Suppressor macrophage treated with lipopolysaccharide for 4 hours (primary cell): ENCODE measurements around the gene SRSF3.
"Not testable (repeated sequence)": the region's sequence is repeated elsewhere in the genome, so short reads cannot be mapped to it uniquely, and the experiment has no call there.

ENCODE experiments used
- DNase-seq: peaks from one replicate; pipeline ENCODE4 v3.0.0-alpha.2; 2020

SRSF3 gene

DNA sequence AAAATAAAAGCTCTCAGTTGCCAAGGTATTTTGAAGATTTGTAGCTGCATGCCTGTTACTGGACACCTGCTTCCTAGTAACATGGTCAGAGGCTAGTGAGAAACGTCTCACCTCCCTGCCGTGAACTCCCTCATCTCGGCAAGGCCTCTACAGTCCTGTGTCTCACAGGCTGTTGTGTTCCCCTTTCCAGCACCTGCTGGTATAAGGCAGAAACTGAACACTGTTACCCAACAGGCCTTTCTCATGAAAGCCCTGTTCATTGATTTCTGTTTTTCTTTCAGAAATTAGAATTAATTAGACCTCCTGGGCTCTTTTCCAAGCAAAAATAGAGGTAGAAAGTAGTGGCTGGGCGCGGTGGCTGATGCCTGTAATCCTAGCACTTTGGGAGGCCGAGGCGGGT is 17.6 kb upstream of the SRSF3 start:
- no peak for DNase-seq

DNA sequence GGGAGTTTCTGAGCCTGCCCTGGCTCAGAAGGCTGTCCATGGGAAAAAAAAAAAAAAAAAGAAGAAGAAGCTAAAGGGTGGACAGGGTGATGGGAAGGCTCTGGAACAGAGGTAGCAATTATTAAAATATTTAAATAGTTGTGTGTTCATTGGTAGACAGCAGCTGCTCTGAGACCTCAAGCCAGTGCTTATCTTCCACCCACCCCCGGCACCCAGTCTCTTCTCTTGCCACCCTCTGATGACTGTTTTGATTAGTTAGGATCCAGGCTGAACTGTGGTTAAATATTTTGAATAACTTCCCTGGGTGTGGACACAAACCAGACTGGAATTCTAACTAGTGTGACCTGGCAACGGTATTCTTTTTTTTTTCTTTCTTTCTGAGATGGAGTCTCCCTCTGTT is 16.9 kb upstream of the SRSF3 start:
- DNase-seq = no peak

DNA sequence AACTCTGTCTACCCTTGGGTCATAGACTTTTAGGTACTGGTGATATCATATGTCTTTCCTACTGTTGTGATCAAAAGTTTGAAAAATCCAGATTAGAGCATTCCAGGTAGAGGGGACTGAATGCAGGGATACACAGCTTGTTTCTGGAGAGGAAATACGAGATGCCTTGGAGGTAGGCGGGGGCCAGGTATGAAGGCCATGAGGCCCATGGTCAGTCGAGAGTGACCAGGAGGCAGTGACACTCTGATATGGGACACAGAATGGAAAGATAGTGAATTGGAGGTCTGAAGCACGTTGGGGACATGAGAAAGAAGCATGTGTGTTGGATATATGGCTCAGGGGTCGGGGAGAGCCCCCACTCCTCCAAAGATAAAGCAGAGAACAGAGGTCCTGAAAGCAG is 16.1 kb upstream of the SRSF3 start:
- no peak for DNase-seq

DNA sequence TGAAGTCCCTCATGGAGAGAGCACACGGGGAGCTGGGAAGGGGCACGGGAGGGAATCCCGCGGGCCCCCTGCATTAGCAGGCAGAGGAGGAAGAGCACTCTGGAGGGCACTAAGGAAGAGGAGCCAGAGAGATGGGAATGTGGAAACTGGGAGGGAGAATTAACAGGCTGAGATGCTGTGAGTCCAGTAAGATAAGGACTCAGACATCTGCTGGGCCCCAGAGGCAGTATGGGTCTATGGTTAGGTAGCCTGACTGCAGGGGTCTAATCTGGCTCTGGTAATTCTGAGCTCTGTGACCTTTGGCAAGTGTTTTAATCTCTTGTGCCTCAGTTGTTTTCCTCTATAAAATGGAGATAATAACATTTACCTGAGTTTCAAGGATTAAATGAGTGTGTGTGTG is 15.7 kb upstream of the SRSF3 start:
- no peak for DNase-seq

DNA sequence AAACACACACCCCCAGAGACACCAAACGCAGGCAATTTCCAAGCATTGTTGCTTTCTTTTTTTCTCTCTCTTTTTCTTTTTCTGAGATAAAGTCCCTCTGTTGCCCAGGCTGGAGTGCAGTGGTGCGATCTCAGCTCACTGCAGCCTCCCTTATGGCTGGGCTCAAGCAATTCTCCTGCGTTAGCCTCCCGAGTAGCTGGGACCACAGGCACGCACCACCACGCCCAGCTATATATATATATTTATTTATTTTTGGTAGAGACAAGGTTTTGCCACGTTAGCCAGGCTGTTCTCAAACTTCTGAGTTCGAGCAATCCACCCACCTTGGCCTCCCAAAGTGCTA is 14.0 kb upstream of the SRSF3 start:
- DNase-seq = no peak

DNA sequence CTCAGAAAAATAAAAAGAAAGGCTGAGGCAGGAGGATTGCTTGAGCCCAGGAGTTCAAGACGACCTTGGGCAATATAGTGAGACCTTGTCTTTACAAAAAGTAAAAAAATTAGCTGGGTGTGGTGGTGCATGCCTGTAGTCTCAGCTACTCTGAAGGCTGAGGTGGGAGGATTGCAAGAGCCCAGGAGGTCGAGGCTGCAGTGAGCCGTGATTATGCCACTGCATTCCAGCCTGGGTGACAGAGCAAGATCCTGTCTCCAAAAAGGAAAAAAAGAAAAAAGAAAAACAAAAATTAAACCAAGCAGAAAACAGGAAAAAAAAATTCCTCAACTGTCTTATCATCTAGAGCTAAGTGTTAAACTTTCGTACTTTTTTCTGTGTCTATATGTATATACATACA is 12.4 kb upstream of the SRSF3 start:
- DNase-seq = no peak

DNA sequence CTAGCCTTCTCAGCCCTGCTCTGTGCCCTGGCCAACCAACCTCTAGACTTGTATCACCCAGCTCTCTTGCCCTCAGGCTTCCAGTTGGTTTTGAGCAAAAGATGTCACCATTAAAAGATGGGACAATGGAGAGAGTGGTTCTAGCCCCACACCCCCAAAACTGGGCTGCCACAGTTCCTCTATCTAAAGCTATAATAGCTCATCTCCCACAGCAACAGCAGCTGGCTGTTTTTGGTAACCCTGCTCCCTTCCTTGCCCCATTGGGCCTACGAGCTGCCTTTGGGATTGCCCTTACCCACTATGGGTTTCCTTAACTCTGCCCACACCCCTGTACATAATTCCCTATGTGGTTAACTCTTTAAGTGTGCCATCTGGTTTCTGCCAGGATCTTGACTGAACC is 7.6 kb upstream of the SRSF3 start:
- DNase-seq = no peak

DNA sequence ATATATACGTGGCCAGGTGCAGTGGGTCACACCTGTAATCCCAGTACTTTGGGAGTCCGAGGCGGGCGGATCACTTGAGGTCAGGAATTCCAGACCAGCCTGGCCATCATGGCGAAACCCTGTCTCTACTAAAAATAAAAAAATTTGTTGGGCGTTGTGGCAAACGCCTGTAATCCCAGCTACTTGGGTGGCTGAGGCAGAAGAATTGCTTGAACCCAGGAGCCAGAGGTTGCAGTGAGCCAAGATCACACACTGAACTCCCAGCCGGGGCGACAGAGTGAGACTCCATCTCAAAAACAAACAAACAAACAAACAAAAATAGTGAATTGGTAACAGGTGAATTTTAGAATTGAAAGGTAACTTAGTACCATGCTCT is 5.1 kb upstream of the SRSF3 start:
- not testable (repeated sequence) for DNase-seq

DNA sequence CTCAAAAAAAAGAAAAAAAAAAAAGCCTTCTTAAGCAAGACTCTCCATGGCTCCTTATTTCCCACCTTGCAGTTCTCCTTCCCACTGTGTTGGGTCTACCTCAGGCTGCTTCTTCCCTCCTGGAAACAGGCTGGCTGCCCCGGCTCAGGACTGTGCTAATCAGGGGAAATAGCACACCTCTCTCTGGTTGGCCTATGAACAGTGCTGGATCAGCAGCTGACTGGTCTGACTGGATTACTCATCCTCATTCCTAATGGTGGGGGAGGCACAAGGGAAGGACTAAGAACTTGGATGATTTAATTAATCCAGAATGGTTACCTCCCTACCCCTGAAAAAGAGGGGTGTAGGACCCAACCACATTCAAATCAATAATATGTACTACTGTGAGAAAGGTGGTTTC is 3.9 kb upstream of the SRSF3 start:
- peak; percentile 33 for DNase-seq

DNA sequence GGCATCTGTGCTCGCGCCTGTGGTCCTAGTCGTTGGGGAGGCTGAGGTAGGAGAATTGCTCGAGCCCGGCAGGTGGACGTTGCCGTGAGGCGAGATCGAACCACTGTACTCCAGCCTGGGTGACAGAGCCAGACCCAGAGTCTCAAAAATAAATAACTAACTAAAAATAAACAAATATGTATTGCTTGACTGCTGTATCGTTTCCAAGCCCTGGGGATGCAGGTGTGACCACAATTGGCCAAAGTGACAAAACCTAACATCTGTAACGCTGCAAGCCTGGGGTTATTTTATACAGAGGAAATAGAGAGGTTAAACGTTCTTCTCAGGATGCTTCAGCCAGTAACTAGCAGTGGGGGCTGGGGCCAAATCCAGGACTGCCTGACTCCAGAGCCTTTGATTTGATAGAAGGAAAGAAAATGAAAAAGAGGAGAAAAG is 1.9 kb upstream of the SRSF3 start:
- DNase-seq = no peak

DNA sequence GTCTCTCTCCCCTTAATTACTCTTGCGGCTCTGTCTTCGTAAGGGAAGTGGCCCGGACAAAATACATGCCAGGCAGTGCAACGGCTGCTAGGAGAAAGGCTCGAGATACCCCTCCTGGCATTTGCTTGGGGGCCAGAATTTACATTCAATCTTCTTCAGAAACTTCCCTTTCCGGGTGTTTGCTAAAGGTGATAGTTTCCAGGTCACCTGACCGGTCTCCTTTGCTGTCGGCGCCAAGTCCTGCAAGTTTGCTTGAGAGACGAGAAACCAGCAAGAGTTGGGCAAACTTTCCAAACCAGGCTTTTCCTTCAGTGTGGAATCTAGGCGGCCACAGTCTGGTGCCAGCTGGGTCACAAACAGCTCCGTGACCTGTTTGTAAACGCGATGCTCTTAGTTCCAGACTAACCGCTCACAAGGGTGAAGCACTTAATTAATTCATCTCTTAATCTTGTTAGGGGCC is 563 bp upstream of the SRSF3 start:
- peak; percentile 52 for DNase-seq

DNA sequence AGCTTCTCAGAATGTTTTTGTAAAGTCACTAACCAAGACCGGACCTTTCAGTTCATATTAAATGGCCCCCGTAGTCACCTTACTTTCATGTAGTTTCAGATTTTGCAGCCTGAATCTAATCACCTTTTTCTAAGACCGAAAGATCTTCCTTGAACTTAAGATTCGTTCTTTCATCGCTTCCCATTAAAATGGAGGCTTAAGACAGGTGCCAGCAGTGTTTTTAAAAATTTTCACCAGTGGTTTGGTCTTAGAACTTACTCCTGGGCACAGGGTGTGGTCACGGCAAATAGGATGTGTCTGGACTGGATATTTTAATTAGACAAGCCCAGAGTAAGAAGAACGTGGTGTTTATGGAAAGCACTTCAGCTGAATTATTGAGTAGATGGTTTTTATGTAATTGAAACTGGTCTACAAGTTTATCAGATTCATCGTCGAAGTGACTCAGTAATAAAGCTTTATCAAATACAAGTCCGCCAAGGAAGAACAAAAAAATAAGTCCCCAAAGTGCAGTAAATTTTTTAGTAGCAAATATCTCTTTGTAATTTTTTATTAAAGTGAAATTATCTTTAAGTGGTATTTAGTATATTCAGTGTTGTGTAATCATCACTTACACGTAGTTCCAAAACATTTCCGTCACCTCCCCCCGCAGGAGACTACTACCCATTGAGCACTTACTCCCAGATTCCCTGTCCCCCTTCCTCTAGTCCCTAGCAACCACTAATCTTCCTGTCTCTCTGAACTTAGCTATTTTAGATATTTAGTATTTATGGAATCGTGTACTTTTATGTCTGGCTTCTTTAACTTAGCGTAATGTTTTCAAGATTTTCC is 868 bp downstream of the SRSF3 start:
- peak; percentile 68 for DNase-seq

DNA sequence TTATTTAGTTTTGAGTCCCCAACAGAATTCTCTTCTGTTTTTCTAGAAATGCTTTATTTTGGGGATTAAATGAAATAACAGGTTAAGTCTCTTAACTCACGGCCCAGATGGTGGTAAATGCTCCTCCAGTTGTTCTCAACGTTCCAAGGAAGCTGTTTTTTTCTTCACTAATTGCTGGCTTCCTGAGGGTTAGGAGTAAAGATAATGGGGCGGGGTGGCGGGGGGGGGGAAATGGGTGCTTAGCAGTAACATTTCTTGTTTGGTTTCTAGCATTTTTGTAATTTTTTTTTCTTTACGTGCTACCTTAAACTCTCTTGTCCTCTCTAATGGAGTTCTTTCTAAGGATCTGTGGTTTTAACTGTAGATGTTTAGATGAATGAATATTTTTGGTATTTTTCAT is 2.2 kb downstream of the SRSF3 start:
- no peak for DNase-seq

DNA sequence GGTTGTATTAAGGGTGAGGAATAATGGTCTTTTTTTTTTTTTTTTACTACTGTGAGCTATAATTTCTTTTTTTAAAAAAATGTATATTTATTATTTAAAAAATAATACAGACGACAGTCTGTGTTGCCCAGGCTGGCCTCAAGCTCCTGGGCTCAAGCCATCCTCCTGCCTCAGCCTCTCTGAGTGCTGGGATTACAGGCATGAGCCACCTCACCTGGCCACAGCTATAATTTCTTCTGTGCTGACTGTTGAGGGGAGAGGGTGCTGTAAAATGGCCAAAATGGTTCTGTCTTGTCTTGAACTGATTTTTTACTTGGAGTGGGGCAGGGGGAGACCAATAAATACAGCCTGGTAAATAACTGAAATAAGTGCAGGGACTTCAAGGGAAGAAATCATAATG is 3.6 kb downstream of the SRSF3 start:
- DNase-seq = no peak

DNA sequence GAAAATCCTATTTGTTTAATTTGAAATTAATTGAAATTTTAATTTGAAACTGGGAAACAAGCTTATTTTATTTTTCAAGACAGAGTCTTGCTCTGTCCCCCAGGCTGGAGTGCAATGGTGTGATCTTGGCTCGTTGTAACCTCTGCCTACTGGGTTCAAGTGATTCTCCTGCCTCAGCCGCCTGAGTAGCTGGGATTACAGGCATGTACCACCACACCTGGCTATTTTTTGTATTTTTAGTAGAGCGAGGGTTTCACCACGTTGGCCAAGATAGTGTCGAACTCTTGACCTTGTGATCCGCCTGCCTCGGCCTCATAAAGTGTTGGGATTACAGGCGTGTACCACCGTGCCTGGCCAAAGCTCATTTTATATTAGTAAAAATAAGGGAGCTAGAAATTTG is 4.2 kb downstream of the SRSF3 start:
- no peak for DNase-seq

DNA sequence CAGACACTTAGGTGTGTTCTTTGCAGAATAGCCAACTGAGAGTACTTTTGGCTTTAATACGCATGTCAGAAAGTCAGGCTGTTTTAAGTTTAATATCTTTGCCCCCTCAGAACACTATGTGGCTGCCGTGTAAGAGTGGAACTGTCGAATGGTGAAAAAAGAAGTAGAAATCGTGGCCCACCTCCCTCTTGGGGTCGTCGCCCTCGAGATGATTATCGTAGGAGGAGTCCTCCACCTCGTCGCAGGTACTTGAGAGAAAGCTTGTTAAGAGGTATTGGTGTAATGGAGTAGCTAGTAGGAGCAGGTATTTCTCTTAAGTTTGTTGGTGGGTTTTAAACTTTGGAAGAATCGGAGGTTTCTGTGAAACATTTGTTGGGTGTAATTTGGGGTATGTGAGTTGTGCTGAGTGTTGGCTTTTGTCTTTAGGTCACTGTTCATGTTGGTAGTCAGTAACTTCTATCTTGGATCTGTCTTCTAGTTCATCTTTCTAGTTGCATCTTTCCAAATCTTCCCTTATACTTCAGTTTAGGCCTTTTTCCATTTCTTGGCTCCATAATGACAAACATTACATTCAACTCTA is 4.7 kb downstream of the SRSF3 start:
- no peak for DNase-seq

DNA sequence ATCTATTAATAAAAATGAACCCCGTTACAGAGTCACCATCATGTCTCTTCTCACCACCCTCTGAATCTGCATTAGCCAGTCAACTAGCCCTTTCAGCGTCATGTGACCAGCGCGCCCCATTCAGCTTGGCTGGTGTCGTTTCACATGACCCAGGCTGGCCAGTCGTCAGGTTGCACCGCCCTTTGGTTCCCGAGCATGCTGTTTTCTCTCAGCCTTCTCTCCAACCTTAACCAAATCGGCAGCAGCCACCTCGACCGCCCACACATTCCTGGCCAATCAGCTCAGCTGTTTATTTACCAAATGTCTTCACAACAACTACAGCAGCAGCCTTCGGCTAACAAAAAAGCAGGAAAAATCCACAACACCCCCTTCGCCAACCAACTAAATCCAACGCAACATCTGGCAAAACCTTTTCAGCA is 5.6 kb downstream of the SRSF3 start:
- DNase-seq = no peak

DNA sequence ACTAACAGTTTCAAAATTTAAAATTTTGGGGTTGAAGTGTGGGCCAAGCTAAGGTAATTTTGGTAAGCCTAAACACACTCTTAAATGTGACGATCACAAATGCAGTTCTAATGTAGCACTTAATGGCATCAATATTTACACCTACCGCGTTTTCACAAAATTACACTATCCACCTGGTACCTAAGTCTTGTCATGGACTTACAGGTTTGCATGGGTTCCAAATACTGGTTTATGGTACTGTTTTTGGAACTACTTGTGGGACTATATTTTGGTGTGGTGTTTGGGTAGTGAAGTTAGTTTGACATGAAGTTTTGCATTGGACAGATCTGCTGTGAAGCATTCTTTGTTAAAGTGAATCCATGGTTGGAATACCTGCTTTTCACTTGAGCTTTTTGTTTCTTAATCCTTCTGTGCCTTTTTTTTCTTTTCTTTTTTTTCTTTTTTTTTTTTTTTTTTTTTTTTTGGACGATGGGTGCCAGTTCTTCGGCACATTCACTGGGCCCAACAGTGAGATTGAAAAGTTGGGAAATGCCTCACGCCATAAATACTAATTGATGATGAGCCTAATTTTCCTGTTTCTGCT is 6.5 kb downstream of the SRSF3 start:
- DNase-seq = no peak

DNA sequence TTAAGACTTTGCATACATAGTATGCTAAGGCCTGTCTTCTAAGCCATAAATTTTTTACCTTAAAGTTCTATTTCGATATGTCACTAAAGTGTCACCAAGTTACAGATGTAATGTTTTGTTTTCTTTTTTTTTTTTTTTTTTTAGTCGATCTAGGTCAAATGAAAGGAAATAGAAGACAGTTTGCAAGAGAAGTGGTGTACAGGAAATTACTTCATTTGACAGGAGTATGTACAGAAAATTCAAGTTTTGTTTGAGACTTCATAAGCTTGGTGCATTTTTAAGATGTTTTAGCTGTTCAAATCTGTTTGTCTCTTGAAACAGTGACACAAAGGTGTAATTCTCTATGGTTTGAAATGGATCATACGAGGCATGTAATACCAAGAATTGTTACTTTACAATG is 7.7 kb downstream of the SRSF3 start:
- not testable (repeated sequence) for DNase-seq

DNA sequence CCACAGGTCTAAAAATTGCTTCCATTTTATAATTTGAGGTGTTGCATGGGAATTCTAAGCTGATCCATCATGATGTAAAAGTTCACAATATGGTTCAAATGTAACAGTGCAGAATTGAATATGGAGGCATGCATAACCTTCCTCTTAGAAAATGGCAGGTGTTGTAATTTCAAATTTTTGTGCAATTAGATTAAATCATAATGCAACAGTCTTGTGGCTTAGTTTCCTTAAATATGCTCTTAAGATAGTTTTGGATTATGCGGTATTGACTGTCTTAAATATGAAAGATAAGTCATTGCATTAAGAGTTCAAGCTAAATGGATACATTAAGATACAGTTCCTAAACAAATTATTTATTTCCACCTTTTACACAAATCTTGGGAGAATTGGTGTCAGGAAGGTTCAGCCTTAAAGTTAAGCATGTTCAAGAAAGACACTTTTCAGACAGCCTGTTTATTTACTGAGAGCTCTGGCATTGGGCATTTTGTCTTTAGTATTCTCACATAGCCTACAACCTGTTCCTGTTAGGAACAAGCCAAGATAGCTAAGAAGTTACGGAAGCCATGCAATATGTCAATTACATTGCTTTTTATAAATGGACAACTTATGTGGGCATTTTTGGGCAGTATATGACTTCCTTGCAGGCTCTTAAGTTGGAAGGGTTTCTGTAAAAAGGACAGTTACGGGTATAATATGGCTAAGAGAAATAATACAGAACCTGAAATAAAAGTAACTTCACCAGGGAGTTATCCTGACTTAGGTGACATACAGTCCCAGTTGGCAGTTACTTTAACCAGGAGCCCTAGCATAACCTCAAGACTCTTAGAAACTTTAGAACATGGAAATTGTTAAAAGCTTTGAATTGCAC is 9.3 kb downstream of the SRSF3 start:
- no peak for DNase-seq

DNA sequence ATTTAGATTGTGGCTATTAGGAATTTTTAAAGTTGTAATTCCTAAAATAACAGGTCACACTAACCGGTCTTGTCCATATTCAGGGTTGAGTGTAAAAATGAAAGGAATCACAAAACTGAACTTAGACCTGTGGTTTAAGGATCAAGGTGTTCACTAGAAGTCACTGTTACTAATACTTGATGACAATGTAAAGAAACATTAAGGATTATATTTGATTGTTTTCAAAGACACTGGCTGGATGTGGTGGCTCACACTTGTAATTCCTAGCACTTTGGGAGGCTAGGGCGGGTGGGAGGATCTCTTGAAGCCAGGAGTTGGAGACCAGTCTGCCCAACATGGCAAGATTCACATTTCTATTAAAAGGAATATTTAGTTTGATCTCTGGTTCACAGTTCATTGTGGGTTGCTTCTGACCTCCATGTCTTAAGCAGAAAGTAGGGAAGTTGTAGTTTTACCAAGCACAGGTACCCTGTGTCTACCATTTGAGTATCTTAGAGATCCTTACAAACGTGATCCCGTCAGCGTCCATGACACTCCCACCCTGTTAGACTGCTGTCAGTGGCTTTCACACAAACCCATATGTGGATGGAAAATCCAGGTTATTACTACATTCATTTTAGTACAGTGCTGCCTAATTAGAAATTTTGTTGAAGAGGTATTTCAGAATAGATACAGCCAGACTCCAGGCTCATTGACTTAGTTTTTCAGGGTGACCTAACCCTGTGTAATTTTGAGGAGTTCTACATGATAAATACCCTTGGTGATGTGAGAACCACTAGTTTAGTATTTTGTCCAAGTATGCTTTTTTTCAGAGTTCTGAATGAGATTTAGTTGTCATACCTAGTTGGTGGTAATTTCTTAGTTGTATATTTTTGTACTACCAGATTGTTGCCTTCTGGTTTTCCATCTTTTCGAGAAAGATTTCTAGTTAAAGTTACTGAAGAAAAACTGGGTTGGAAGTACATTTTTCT is 10.2 kb downstream of the SRSF3 start:
- DNase-seq = no peak

DNA sequence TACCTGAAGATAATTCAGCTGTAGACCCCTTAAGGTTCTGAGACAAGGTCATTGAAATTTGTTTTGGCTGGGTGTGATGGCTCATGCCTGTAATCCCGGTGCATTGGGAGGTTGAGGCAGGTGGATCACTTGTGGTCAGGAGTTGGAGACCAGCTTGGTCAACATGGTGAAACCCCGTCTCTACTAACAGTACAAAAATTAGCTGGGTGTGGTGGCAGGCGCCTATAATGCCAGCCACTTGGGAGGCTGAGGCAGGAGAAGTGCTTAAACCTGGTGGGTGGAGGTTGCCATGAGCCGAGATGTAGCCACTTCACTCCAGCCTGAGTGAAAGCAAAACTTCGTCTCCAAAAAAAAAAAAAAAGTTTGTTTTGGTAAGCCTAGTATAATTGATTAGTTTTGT is 11.0 kb downstream of the SRSF3 start:
- no peak for DNase-seq
